Prostate gland (tissue), 2 donors: ENCODE measurements around the gene RALY.

Experiments
- POLR2A ChIP-seq: fragments of 450-650 bp; IDR thresholded peaks from one replicate; pipeline ENCODE4 v1.6.1; 2016; ENCODE audit warnings: antibody characterized with exemption, mild to moderate bottlenecking
- TF ChIP-seq, protein P1 (sequence below), 4 experiments: fragments of 200-600 bp in 2 of 4; fragments of 450-650 bp in 2 of 4; sonication (generic) in 2 of 4; IDR thresholded peaks; 1 replicate in 3 of 4; 2 replicates in 1 of 4; pipeline ENCODE4 v1.5.1; 2016 to 2019; ENCODE audit warnings: antibody characterized with exemption in 4 of 4, mild to moderate bottlenecking in 2 of 4, moderate library complexity in 2 of 4

- TF ChIP-seq, protein P1, sequence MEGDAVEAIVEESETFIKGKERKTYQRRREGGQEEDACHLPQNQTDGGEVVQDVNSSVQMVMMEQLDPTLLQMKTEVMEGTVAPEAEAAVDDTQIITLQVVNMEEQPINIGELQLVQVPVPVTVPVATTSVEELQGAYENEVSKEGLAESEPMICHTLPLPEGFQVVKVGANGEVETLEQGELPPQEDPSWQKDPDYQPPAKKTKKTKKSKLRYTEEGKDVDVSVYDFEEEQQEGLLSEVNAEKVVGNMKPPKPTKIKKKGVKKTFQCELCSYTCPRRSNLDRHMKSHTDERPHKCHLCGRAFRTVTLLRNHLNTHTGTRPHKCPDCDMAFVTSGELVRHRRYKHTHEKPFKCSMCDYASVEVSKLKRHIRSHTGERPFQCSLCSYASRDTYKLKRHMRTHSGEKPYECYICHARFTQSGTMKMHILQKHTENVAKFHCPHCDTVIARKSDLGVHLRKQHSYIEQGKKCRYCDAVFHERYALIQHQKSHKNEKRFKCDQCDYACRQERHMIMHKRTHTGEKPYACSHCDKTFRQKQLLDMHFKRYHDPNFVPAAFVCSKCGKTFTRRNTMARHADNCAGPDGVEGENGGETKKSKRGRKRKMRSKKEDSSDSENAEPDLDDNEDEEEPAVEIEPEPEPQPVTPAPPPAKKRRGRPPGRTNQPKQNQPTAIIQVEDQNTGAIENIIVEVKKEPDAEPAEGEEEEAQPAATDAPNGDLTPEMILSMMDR (IDR thresholded peaks at IDR 0.05): no peak
- TF ChIP-seq POLR2A: no peak
Measured at GRCh38 chr20:34124469-34125249, 130.9 kb downstream of the RALY start.
